Lower leg skin (tissue), 3 donors: ENCODE measurements around the gene TREH.
"Not testable (repeated sequence)": the region's sequence is repeated elsewhere in the genome, so short reads cannot be mapped to it uniquely, and the experiment has no call there.

Experiments used
- CTCF ChIP-seq, 3 donors: fragments of 450-650 bp; IDR thresholded peaks; one replicate each; pipeline ENCODE4 v1.5.1; 2016; ENCODE audit warnings: antibody characterized with exemption in 3 of 3, mild to moderate bottlenecking in 3 of 3, moderate library complexity in 2 of 3
- POLR2A ChIP-seq, 2 donors: fragments of 450-650 bp; IDR thresholded peaks; one replicate each; pipeline ENCODE4 v1.6.1; 2016 to 2017; ENCODE audit warnings: antibody characterized with exemption in 2 of 2, mild to moderate bottlenecking in 1 of 2, moderate library complexity in 1 of 2

- not testable (repeated sequence) for TF ChIP-seq CTCF, POLR2A (IDR thresholded peaks at IDR 0.05)
Observed at GRCh38 chr11:118720740-118721139, 41.3 kb upstream of the TREH start.
